Ovary (tissue), 9 donors: ENCODE data around the gene NFKBIE. TPM values are rescaled to one million over a fixed set of nuclear protein-coding genes. Genes with fewer than 3 reads are reported as not detected.

ENCODE experiments used
- DNase-seq, 5 donors: peaks; one replicate each; pipeline ENCODE4 v3.0.0-alpha.2; 2019 to 2020
- H3K27ac ChIP-seq, 2 donors: fragments of 200-600 bp; one replicate each; pipeline versions ENCODE4 v1.5.1 to v1.8.0; 2019 to 2022
- H3K27me3 ChIP-seq: fragments of 200-600 bp; one replicate; pipeline ENCODE4 v1.8.0; 2022
- H3K36me3 ChIP-seq: fragments of 200-600 bp; sonication (generic); one replicate; pipeline ENCODE4 v1.5.1; 2019
- H3K4me1 ChIP-seq: one replicate; pipeline ENCODE4 v1.8.1; 2013; ENCODE audit warnings: mild to moderate bottlenecking, moderate library complexity; ENCODE audit not compliant: insufficient read depth
- H3K4me3 ChIP-seq: fragments of 200-600 bp; sonication (generic); one replicate; pipeline ENCODE4 v1.5.1; 2017
- H3K9me3 ChIP-seq, 2 donors: fragments of 200-600 bp in 1 of 2; sonication (generic) in 1 of 2; one replicate each; pipeline versions ENCODE4 v1.5.1 to v1.8.1; 2013 to 2019; ENCODE audit warnings: mild to moderate bottlenecking in 1 of 2, moderate library complexity in 1 of 2
- EP300 ChIP-seq: sonication (generic); formaldehyde crosslinking; IDR thresholded peaks from one replicate; pipeline ENCODE4 v1.6.1; 2017; ENCODE audit warnings: antibody characterized with exemption
- POLR2A ChIP-seq: fragments of 450-650 bp; IDR thresholded peaks from one replicate; pipeline ENCODE4 v1.6.1; 2017; ENCODE audit warnings: antibody characterized with exemption, mild to moderate bottlenecking, moderate library complexity
- WGBS, 3 donors: extraction: QIAGEN DNeasy Blood & Tissue Kit in 1 of 3; methylation state at CpG; one replicate each; pipeline versions ENCODE4 v1.1.5 to v1.1.7; 2013 to 2017; 5-methylcytosine and 5-hydroxymethylcytosine counted together
- intact Hi-C, 4 donors: fragments of 100-400 bp; cut with DNase I; formaldehyde crosslinking; loops; one replicate each; pipeline versions ENCODE4 v1.11.0 to v1.15.1; 2022 to 2023
- polyA plus RNA-seq, 2 donors: library from polyadenylated mRNA; stranded (reverse); fragments of 200-250 nt in 1 of 2; fragments of 350-450 nt in 1 of 2; fragmentation: Illumina TruSeq in 1 of 2; extraction: RNeasy Lipid Tissue Mini Kit (QIAGEN cat#74804) in 1 of 2; gene quantifications; one replicate each; pipeline ENCODE4 v1.2.3, GENCODE V29; 2013 to 2014
- total RNA-seq, 7 donors: library from RNA; depleted of rRNA in 2 of 7; stranded (reverse); fragments of >200 nt in 2 of 7; fragmentation: NEBNext Ultra II Directional in 3 of 7; extraction: Animal tissue kit (Norgen Biotek cat#: 25700) in 3 of 7; gene quantifications; one replicate each; pipeline versions ENCODE4 v1.1.0 to v1.2.4, GENCODE V29; 2016 to 2023
- TF ChIP-seq, protein P1 (sequence below), 3 donors: fragments of 450-650 bp in 2 of 3; fragments of 200-600 bp in 1 of 3; IDR thresholded peaks; one replicate each; pipeline versions ENCODE4 v1.5.1 to v1.8.0; 2016 to 2022; ENCODE audit warnings: antibody characterized with exemption in 3 of 3, mild to moderate bottlenecking in 1 of 3
- donor health status: DM: no; HTN: no; CAD: no; lungs with moderate emphysema.
- donor health status: DM: no; HTN: no; CAD: no.
- donor health status: Bipolar disorder and iron deficiency.
- donor health status: DM: yes; HTN: yes; CAD: no.
- donor health status: DM: no; HTN: no; CAD: no.
- donor health status: DM: yes; HTN: yes; CAD: no.

Gene NFKBIE
- total and polyA plus RNA-seq, 9 donors, result 2.7 to 93.6 (median 4.9) TPM

DNA sequence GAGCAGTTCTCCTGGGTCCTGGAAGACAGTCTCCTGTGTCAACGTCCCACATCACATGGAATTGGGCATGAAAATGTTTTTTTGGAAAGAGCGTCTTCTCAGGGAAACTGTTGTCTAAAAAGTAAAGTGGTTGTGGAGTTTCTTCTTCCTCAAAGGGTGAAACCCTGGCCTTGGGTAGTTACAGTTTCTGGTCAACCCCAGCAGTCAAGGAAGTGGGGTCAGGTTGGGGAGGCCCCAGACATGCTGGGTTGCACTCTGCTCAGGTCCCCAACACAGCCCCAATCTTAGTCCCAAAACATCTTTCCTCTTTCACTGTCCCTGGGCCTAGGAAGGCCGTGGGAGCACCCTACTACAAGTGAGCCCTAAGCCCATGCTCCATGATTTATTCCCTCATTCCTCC, 996 bp upstream of the NFKBIE start:
- intact Hi-C loops, result no loop called here
- Histone ChIP-seq H3K9me3 (no peaks in the 10 kb centered on the region), H3K4me3 (no peak overlapping the region), H3K27me3 (no peaks in the 10 kb centered on the region), H3K4me1 (peaks cover 9% of the 10 kb centered on the region), H3K27ac (no peak overlapping the region), H3K36me3 (no peaks in the 10 kb centered on the region)
- DNase-seq, result no peak
- WGBS, 3 donors, result 62 to 67% (median 64%) methylated on average over 3 of the region's 3 CpGs
- no peak for TF ChIP-seq EP300
- TF ChIP-seq POLR2A, result no peak
- TF ChIP-seq, protein P1, sequence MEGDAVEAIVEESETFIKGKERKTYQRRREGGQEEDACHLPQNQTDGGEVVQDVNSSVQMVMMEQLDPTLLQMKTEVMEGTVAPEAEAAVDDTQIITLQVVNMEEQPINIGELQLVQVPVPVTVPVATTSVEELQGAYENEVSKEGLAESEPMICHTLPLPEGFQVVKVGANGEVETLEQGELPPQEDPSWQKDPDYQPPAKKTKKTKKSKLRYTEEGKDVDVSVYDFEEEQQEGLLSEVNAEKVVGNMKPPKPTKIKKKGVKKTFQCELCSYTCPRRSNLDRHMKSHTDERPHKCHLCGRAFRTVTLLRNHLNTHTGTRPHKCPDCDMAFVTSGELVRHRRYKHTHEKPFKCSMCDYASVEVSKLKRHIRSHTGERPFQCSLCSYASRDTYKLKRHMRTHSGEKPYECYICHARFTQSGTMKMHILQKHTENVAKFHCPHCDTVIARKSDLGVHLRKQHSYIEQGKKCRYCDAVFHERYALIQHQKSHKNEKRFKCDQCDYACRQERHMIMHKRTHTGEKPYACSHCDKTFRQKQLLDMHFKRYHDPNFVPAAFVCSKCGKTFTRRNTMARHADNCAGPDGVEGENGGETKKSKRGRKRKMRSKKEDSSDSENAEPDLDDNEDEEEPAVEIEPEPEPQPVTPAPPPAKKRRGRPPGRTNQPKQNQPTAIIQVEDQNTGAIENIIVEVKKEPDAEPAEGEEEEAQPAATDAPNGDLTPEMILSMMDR (IDR thresholded peaks at IDR 0.05), result no peak

DNA sequence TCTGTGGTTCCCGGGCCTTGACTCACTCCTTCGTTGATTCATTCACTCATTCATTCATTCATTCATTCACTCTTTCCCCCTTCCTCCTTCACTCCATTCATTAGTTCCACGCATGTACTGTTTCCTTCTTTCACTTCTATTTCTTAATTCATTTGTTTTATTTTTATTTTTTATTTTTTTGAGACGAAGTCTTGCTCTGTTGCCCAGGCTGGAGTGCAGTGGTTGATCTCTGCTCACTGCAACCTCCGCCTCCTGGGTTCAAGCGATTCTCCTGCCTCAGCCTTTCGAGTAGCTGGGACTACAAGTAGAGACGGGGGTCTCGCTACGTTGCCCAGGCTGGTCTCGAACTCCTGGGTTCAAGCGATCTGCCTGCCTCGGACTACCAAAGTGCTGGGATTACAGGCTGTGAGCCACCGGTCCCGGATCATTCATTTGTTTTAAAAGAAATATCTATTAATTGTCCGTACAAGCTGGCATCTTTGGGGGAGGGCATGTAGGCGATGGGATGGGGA, 427 bp upstream of the NFKBIE start:
- no peak overlapping the region for H3K27ac ChIP-seq
- DNase-seq, result no peak
- H3K4me1 ChIP-seq, result peaks cover 9% of the 10 kb centered on the region
- H3K27me3 ChIP-seq, result no peaks in the 10 kb centered on the region
- H3K4me3 ChIP-seq, result peak overlapping the region; percentile 79
- no peaks in the 10 kb centered on the region for H3K9me3 ChIP-seq
- H3K36me3 ChIP-seq, result no peaks in the 10 kb centered on the region
- TF ChIP-seq, protein P1 (IDR thresholded peaks at IDR 0.05), result no peak
- TF ChIP-seq POLR2A (no peak), EP300 (no peak)
- WGBS, 3 donors, result 54 to 61% (median 59%) methylated on average over 17 of the region's 17 CpGs
- intact Hi-C loops, result no loop called here

DNA sequence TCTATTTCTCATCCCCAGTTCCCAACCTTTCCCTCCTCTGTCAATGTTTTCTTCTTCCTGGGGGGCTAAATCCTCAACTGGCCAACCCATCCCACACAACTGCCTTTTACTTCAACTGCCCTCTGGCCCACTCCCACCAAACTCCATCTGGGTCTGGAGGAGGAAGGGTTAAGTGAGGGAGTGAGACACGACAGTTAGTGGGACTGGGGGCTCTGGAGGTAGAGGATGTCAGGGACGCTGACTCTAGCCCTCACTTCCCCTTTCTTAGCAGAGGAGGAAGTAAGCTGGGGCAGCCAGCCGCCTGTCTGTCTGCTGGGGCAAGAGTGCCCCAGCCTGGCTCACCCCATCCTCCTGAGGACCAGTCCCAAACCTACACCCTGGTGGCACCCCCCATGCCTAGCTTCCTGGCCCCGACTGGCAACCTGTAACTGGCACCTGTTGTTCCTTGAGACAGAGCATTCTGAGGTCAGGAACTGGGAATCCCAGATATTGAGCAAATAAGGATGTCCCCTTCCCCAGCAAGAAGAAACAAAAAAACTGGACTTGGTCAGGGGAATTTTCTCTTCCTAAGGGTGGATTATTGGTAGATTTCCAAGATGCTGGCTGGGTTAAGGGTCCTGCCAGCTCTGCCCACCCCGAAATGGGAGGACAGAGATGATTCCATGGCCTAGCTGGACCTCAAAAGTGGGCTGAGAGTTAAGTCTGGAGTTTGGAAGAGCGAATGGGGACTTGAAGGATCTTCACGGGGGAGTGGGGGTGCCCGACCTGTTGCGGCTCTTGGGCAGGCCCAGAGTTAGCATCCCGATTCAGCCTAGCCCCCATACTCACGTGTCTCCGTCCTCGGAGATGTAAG, 971 bp downstream of the NFKBIE start:
- intact Hi-C loops, result no loop called here
- Histone ChIP-seq H3K4me3 (peak overlapping the region; percentile 79), H3K36me3 (no peaks in the 10 kb centered on the region), H3K27me3 (no peaks in the 10 kb centered on the region), H3K27ac (peak overlapping the region in 1 of 2 donors; percentile 41), H3K4me1 (peaks cover 9% of the 10 kb centered on the region), H3K9me3 (no peaks in the 10 kb centered on the region)
- DNase-seq, result peak in 1 of 5 donors; percentile 19
- TF ChIP-seq, protein P1 (IDR thresholded peaks at IDR 0.05), result no peak
- no peak for TF ChIP-seq POLR2A
- no peak for TF ChIP-seq EP300
- WGBS, 3 donors, result 10 to 15% (median 15%) methylated on average over 13 of the region's 13 CpGs

DNA sequence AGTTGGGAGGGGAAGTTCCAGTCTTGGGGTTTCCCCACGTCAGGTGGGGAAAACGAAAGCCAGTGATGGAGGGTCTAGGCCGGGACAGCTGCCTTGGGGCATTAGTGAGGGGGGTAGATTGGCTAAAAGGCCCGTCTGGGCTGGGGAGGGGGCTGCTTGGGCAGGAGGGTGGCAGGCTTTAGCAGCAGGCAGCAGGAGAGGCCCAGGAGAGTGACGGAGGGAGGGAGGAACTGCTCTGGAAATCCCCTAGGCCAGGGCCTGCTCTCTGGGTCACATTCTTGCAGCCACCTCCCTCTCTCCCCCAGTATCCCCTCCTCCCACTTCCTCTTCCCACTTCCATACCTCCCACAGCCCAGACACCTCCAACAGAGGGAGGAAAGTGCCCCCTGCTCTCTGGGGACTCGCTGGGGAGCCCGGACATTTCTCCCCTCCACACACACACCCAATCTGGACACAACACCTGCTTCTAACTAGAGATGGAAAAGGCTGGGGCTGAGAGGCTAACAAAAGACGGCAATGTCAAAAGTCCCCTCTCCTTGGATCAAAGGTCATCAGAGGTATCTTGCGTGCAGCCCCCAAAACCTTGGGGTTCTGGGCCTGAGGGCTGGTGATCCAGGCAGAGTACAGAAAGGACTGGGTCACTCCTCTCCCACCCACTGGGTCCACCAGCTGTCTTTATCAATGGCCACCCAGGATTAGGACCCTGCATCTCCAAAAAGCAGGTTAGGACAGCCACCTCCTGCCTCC, 1.8 kb downstream of the NFKBIE start:
- Histone ChIP-seq H3K27me3 (no peaks in the 10 kb centered on the region), H3K4me3 (no peak overlapping the region), H3K4me1 (peaks cover 9% of the 10 kb centered on the region), H3K27ac (no peak overlapping the region), H3K9me3 (no peaks in the 10 kb centered on the region), H3K36me3 (no peaks in the 10 kb centered on the region)
- WGBS, 3 donors, result 53 to 63% (median 58%) methylated on average over 9 of the region's 9 CpGs
- intact Hi-C loops, result no loop called here
- DNase-seq, result no peak
- TF ChIP-seq, protein P1 (IDR thresholded peaks at IDR 0.05), result no peak
- no peak for TF ChIP-seq POLR2A
- TF ChIP-seq EP300, result no peak
